Measurements from ENCODE around the gene PRDM12. TPM values are rescaled to one million over a fixed set of nuclear protein-coding genes. Genes with fewer than 3 reads are reported as not detected.

Gene PRDM12
- total RNA-seq: under 1 TPM in 1 of 2 experiments, not detected in 1; 0.14 TPM

DNA sequence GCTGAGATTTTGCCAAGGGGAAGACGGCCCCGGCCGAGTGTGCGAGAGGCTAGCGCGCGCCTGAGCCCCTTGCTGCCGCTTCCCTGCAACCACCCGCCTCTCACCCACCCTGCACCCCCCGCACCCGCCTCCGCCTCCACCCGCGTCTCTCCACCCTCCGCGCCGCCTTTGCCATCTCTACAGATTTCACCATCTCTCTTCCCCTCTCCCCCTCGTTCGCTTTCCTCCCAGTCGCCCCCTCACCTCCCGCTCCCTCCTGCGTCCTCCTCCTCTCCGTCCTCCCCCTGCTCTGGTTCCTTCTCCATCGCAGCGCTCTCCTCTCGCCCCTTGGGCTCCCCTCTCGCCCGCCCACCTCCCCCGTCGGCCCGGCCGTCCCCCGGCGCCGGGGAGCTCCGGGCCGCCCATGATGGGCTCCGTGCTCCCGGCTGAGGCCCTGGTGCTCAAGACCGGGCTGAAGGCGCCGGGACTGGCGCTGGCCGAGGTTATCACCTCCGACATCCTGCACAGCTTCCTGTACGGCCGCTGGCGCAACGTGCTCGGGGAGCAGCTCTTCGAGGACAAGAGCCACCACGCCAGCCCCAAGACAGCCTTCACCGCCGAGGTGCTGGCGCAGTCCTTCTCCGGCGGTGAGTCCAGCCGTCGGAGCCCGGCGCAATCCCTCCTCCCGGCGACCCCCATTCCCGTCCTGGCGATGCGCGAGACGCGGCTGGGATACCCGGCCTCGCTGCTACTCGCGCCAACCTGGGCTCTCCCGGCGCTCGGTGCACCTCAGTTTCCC, at the start of gene PRDM12:
TSS of gene PRDM12 (plus strand) at position 344 of the 778 bp plus-strand sequence. CDS start at position 404, 60 bp downstream.
- no peaks in the 10 kb centered on the region for H3K36me3 Mint-ChIP-seq (ENCODE audit: low read depth)
- DNase-seq: no peak
- H3K27ac Mint-ChIP-seq: no peak within 1 kb of the TSS
- no peaks in the 10 kb centered on the region for H3K9me3 Mint-ChIP-seq
- no peak within 1 kb of the TSS for H3K4me3 Mint-ChIP-seq
- H3K4me1 Mint-ChIP-seq (ENCODE audit: low read depth): peaks cover 20% of the 10 kb centered on the region
- intact Hi-C loops (cut with micrococcal nuclease): no loop called here
- no peak for TF ChIP-seq CTCF (IDR thresholded peaks at IDR 0.05)
- ChIA-PET CTCF (interaction anchor here (0.8 to 2.7 kb wide), 2 partner anchors 18 to 20 kb away, joined by 3 to 9 read pairs; no protein-coding TSS in a partner anchor), POLR2A (interaction anchor here (1.4 kb wide), 1 partner anchor 18 kb away, joined by 3 read pairs; no protein-coding TSS in a partner anchor)
- no peak for ATAC-seq
- H3K27me3 Mint-ChIP-seq: peaks cover 62% of the 10 kb centered on the region

GRCh38 chr9:130616451-130616850, 47.9 kb upstream of the PRDM12 start:
- no peaks in the 10 kb centered on the region for H3K9me3 Mint-ChIP-seq
- POLR2A ChIA-PET: interaction anchor here (0.5 kb wide), 1 partner anchor 562 kb away, joined by 3 read pairs; no protein-coding TSS in a partner anchor
- CTCF ChIA-PET: interaction anchor here (0.6 to 0.8 kb wide), 2 partner anchors 23 to 68 kb away, joined by 3 read pairs; no protein-coding TSS in a partner anchor
- H3K4me3 Mint-ChIP-seq: no peak overlapping the region
- ATAC-seq: no peak
- H3K27me3 Mint-ChIP-seq: no peaks in the 10 kb centered on the region
- intact Hi-C loops (cut with micrococcal nuclease): no loop called here
- peaks cover 46% of the 10 kb centered on the region for H3K36me3 Mint-ChIP-seq (ENCODE audit: low read depth)
- no peak overlapping the region for H3K27ac Mint-ChIP-seq
- no peak for TF ChIP-seq CTCF (IDR thresholded peaks at IDR 0.05)
- H3K4me1 Mint-ChIP-seq (ENCODE audit: low read depth): no peaks in the 10 kb centered on the region
- DNase-seq: no peak

DNA sequence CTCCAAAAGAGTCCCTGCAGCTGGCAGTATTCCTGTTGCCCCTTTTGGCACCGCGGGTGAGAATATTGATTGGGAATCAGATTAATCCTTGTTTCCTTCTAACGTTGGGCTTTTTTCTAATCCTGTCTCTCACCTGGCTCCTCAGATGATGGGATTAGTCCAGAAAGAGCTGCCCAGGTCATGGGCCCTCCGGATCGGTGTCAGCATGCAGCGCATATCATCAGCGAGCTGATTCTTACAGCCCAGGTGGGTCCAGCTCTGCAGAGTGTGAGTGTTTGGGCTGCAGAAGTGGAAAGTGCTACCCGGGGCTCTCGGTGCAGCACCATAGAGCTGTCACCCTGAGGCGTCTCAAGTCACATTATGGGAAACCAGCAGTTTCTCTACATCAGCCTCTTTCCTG, 40.9 kb upstream of the PRDM12 start:
- no peak for ATAC-seq
- Mint-ChIP-seq H3K36me3 (ENCODE audit: low read depth) (peaks cover 32% of the 10 kb centered on the region), H3K27me3 (no peaks in the 10 kb centered on the region), H3K4me1 (ENCODE audit: low read depth) (no peaks in the 10 kb centered on the region), H3K9me3 (no peaks in the 10 kb centered on the region), H3K27ac (no peak overlapping the region), H3K4me3 (no peak overlapping the region)
- CTCF ChIA-PET: interaction anchor here (1.1 to 1.4 kb wide), 2 partner anchors 59 to 163 kb away, joined by 3 to 5 read pairs; no protein-coding TSS in a partner anchor
- POLR2A ChIA-PET: interaction anchor here (0.6 kb wide), 1 partner anchor 92 kb away, joined by 3 read pairs; no protein-coding TSS in a partner anchor
- intact Hi-C loops (cut with micrococcal nuclease): no loop called here
- no peak for DNase-seq
- no peak for TF ChIP-seq CTCF (IDR thresholded peaks at IDR 0.05)

DNA sequence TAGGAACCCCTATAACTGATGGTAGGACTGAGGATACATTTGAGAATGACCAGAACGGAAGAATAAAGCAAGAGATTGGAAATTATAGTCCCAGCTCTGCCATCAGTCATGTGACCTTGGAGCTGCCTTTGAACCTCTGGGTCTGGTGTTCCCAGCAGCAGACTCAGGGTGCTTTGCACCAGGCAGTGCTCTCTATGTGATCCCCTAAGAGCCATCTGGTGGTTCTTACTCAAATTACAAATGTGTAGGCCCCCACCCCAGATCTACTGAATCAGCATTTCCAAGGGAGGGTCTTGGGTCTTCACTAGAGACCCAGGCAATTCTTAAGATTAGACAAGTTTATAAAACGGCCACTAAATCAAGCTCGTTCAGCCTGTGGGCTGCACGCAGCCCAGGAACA, 40.2 kb upstream of the PRDM12 start:
- Mint-ChIP-seq H3K27ac (no peak overlapping the region), H3K4me3 (no peak overlapping the region), H3K27me3 (no peaks in the 10 kb centered on the region), H3K36me3 (ENCODE audit: low read depth) (peaks cover 32% of the 10 kb centered on the region), H3K9me3 (no peaks in the 10 kb centered on the region), H3K4me1 (ENCODE audit: low read depth) (no peaks in the 10 kb centered on the region)
- intact Hi-C loops (cut with micrococcal nuclease): no loop called here
- CTCF ChIA-PET: interaction anchor here (1.1 to 1.4 kb wide), 2 partner anchors 58 to 164 kb away, joined by 3 to 5 read pairs; no protein-coding TSS in a partner anchor
- TF ChIP-seq CTCF (IDR thresholded peaks at IDR 0.05): no peak
- POLR2A ChIA-PET: interaction anchor here (0.6 kb wide), 1 partner anchor 91 kb away, joined by 3 read pairs; no protein-coding TSS in a partner anchor
- no peak for ATAC-seq
- no peak for DNase-seq

Measured in activated CD8-positive, alpha-beta T cell treated with anti-CD3 and anti-CD28 coated beads for 36 hours (primary cell).